Stomach smooth muscle (tissue), 2 donors: ENCODE measurements around the gene USP31.

Experiments used
- H3K27ac ChIP-seq: one replicate; pipeline ENCODE4 v1.7.0; 2013; ENCODE audit warnings: mild to moderate bottlenecking, low read length, inconsistent platforms
- H3K27me3 ChIP-seq, 2 donors: one replicate each; pipeline ENCODE4 v1.7.0; 2013; ENCODE audit warnings: low read length in 2 of 2; ENCODE audit not compliant: insufficient read depth in 2 of 2, control insufficient read depth in 1 of 2
- H3K36me3 ChIP-seq, 2 donors: one replicate each; pipeline ENCODE4 v1.7.0; 2013; ENCODE audit warnings: low read length in 2 of 2; ENCODE audit not compliant: control insufficient read depth in 2 of 2, insufficient read depth in 2 of 2
- H3K4me1 ChIP-seq: one replicate; pipeline ENCODE4 v1.7.0; 2013; ENCODE audit warnings: low read length; ENCODE audit not compliant: control insufficient read depth, insufficient read depth
- H3K4me3 ChIP-seq, 2 donors: one replicate each; pipeline ENCODE4 v1.7.0; 2013; ENCODE audit warnings: low read length in 2 of 2
- H3K9ac ChIP-seq, 2 donors: one replicate each; pipeline ENCODE4 v1.7.0; 2013; ENCODE audit warnings: low read length in 2 of 2, mild to moderate bottlenecking in 1 of 2
- H3K9me3 ChIP-seq, 2 donors: one replicate each; pipeline ENCODE4 v1.7.0; 2013; ENCODE audit warnings: low read length in 2 of 2; ENCODE audit not compliant: control insufficient read depth in 2 of 2
- donor health status: healthy.
- donor health status: Pancreatic carcinoma.

Gene USP31, protein sequence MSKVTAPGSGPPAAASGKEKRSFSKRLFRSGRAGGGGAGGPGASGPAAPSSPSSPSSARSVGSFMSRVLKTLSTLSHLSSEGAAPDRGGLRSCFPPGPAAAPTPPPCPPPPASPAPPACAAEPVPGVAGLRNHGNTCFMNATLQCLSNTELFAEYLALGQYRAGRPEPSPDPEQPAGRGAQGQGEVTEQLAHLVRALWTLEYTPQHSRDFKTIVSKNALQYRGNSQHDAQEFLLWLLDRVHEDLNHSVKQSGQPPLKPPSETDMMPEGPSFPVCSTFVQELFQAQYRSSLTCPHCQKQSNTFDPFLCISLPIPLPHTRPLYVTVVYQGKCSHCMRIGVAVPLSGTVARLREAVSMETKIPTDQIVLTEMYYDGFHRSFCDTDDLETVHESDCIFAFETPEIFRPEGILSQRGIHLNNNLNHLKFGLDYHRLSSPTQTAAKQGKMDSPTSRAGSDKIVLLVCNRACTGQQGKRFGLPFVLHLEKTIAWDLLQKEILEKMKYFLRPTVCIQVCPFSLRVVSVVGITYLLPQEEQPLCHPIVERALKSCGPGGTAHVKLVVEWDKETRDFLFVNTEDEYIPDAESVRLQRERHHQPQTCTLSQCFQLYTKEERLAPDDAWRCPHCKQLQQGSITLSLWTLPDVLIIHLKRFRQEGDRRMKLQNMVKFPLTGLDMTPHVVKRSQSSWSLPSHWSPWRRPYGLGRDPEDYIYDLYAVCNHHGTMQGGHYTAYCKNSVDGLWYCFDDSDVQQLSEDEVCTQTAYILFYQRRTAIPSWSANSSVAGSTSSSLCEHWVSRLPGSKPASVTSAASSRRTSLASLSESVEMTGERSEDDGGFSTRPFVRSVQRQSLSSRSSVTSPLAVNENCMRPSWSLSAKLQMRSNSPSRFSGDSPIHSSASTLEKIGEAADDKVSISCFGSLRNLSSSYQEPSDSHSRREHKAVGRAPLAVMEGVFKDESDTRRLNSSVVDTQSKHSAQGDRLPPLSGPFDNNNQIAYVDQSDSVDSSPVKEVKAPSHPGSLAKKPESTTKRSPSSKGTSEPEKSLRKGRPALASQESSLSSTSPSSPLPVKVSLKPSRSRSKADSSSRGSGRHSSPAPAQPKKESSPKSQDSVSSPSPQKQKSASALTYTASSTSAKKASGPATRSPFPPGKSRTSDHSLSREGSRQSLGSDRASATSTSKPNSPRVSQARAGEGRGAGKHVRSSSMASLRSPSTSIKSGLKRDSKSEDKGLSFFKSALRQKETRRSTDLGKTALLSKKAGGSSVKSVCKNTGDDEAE (N-terminal part only)

GRCh38 chr16:23149267-23149992, at the start of gene USP31:
TSS of gene USP31 (minus strand) at chr16:23149452. CDS start at chr16:23149270, 182 bp downstream.
- no peaks in the 10 kb centered on the region for H3K9me3 ChIP-seq
- H3K4me3 ChIP-seq, result peak within 1 kb of the TSS; percentile 86 to 94
- H3K27me3 ChIP-seq, result no peaks in the 10 kb centered on the region
- peak within 1 kb of the TSS; percentile 41 for H3K27ac ChIP-seq
- peak within 1 kb of the TSS; percentile 57 to 62 for H3K9ac ChIP-seq
- peaks cover 15% of the 10 kb centered on the region for H3K4me1 ChIP-seq
- no peaks in the 10 kb centered on the region for H3K36me3 ChIP-seq

DNA sequence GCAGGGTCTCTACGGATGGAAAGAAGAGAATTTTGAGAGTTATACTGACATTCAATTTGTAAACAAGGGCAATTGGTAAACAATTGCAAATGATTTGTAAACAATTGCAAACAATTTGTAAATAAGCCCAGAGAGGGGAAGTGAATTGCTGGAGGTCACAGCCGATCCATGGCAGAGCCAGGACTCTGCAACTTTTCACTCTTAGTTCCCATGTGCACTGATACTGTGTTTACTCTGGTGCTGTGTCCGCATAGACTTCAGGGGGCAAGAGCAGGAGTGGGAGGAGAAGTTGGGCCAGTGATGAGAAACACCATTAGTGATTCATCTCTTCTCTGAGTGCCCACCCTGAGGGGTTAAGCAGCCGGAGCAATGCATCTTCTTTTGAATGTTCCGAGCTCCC, 47.3 kb upstream of the USP31 start:
- Histone ChIP-seq H3K4me1 (peaks cover 16% of the 10 kb centered on the region), H3K36me3 (no peaks in the 10 kb centered on the region), H3K9ac (no peak overlapping the region), H3K27me3 (no peaks in the 10 kb centered on the region), H3K9me3 (no peaks in the 10 kb centered on the region), H3K4me3 (no peak overlapping the region), H3K27ac (no peak overlapping the region)

GRCh38 chr16:23195366-23195978, 46.2 kb upstream of the USP31 start:
- peaks cover 16% of the 10 kb centered on the region for H3K4me1 ChIP-seq
- H3K9ac ChIP-seq, result peak overlapping the region in 1 of 2 donors; percentile 5
- H3K4me3 ChIP-seq, result no peak overlapping the region
- no peaks in the 10 kb centered on the region for H3K9me3 ChIP-seq
- H3K27ac ChIP-seq, result no peak overlapping the region
- no peaks in the 10 kb centered on the region for H3K27me3 ChIP-seq
- no peaks in the 10 kb centered on the region for H3K36me3 ChIP-seq

- no peak overlapping the region for H3K27ac ChIP-seq
- H3K36me3 ChIP-seq, result no peaks in the 10 kb centered on the region
- no peaks in the 10 kb centered on the region for H3K9me3 ChIP-seq
- H3K4me3 ChIP-seq, result no peak overlapping the region
- H3K27me3 ChIP-seq, result no peaks in the 10 kb centered on the region
- H3K9ac ChIP-seq, result no peak overlapping the region
- H3K4me1 ChIP-seq, result peaks cover 16% of the 10 kb centered on the region
Observed at GRCh38 chr16:23194497-23195221, 45.4 kb upstream of the USP31 start.

GRCh38 chr16:23188911-23189310, 39.7 kb upstream of the USP31 start:
- no peaks in the 10 kb centered on the region for H3K4me1 ChIP-seq
- H3K36me3 ChIP-seq, result no peaks in the 10 kb centered on the region
- peaks cover 13 to 14% of the 10 kb centered on the region in 2 donors for H3K27me3 ChIP-seq
- H3K4me3 ChIP-seq, result no peak overlapping the region
- no peak overlapping the region for H3K27ac ChIP-seq
- no peaks in the 10 kb centered on the region for H3K9me3 ChIP-seq
- no peak overlapping the region for H3K9ac ChIP-seq

GRCh38 chr16:23187341-23187740, 38.1 kb upstream of the USP31 start:
- H3K36me3 ChIP-seq, result no peaks in the 10 kb centered on the region
- no peak overlapping the region for H3K27ac ChIP-seq
- no peak overlapping the region for H3K9ac ChIP-seq
- no peak overlapping the region for H3K4me3 ChIP-seq
- no peaks in the 10 kb centered on the region for H3K9me3 ChIP-seq
- peaks cover 10% of the 10 kb centered on the region for H3K4me1 ChIP-seq
- H3K27me3 ChIP-seq, result peaks cover 24 to 30% of the 10 kb centered on the region in 2 donors

GRCh38 chr16:23186171-23186570, 36.9 kb upstream of the USP31 start:
- H3K9me3 ChIP-seq, result no peaks in the 10 kb centered on the region
- H3K27ac ChIP-seq, result no peak overlapping the region
- H3K4me3 ChIP-seq, result no peak overlapping the region
- peaks cover 14% of the 10 kb centered on the region for H3K4me1 ChIP-seq
- no peaks in the 10 kb centered on the region for H3K36me3 ChIP-seq
- peaks cover 28 to 36% of the 10 kb centered on the region in 2 donors for H3K27me3 ChIP-seq
- no peak overlapping the region for H3K9ac ChIP-seq

DNA sequence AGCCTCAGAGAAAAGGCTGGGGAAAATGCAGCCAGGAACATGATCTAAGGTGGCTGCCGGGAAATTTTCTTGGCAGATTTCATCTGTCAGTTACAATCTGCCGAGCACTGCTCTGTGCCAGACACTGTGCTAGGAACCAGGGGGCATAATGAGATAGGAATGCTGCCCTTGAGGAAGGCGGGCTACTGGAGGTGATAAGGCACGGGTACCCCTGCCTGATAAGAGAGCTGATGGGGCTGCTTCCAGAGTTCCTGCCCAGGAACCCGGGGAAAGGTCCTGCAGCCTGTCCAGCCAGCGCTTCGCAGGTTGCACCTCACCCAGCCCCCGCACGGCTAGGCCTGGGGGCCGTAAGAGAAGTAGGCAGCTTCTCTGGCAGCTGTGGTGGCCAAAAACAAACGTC, 36.4 kb upstream of the USP31 start:
- H3K36me3 ChIP-seq, result no peaks in the 10 kb centered on the region
- H3K4me1 ChIP-seq, result peaks cover 14% of the 10 kb centered on the region
- peaks cover 32 to 40% of the 10 kb centered on the region in 2 donors for H3K27me3 ChIP-seq
- no peak overlapping the region for H3K9ac ChIP-seq
- no peak overlapping the region for H3K4me3 ChIP-seq
- H3K9me3 ChIP-seq, result no peaks in the 10 kb centered on the region
- no peak overlapping the region for H3K27ac ChIP-seq

GRCh38 chr16:23183543-23183862, 34.3 kb upstream of the USP31 start:
- H3K9ac ChIP-seq, result no peak overlapping the region
- H3K4me1 ChIP-seq, result peaks cover 14% of the 10 kb centered on the region
- no peaks in the 10 kb centered on the region for H3K9me3 ChIP-seq
- H3K27me3 ChIP-seq, result peaks cover 40 to 50% of the 10 kb centered on the region in 2 donors
- no peak overlapping the region for H3K4me3 ChIP-seq
- H3K27ac ChIP-seq, result no peak overlapping the region
- no peaks in the 10 kb centered on the region for H3K36me3 ChIP-seq
